Measurements from ENCODE around the gene KRT7. TPM values are rescaled to one million over a fixed set of nuclear protein-coding genes. Genes with fewer than 3 reads are reported as not detected.
A peak's percentile ranks its signal among the peaks of the same experiment; 100 is the strongest.

The KRT7 gene
- total and polyA plus RNA-seq, 9 of the 15 experiments (the other 6 are each of a cell fraction or from before 2014, with no cell fraction given) = 1.4 TPM; not detected in 8

DNA sequence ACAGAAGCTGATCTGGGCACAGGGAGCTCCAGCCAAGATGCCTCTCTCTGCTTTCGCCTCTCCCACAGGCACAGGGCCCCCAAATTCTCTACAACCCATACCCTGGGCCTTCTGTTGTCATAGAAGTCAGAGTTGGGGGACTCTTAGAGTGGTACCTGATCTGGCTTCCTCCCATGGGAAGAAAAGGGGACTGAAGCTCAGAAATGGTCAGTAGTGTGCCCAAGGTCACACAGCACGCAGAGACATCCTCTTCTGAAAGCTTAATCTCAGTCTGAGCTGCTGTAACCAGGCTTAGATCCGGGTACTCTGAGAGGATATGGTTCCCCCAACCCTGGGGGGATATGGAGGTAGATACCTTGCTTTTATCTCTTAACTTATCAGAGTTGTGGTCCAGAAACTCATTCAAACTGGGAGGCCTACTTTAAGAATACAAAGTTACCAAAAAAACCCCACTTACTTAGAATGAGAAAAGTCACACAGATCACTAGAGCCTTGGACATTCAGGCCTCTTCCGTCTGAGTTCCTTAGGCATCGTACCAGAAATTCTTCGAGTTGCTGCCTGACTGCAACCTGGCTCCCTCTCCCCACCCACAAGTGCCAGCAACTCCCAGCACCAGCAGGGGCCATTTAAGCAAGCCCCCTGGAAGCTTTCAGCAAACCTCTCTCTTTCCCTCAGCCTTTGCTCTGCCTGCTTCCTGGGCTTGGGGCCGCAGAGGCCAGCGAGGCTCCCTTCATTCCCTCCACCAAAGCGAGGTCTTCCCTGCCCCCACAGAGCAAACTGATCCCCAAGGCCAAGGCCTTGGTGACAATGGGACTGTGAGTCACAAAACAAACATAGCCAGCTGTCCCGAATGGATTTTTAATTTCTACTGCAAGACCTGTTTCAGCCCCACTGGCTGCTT lies 13.9 kb downstream of the KRT7 start:
- BruUV-seq (replicated peaks) = no TSS peak
- DNase-seq (ENCODE audit: extremely low read depth in 1 of 4, low spot score in 3 of 4) = no peak
- H3K4me3 ChIP-seq = no peak overlapping the region
- FAIRE-seq = no peak
- intact Hi-C loops (cut with micrococcal nuclease) (no loop called here), in situ Hi-C loops (cut with MboI) (no loop called here)
- ChIA-PET CTCF (ENCODE audit: low intra/inter-chr PET ratio) (no interaction called here), POLR2A (no interaction called here)
- 0 out of 2 replicates have a peak, but pooled peaks cover 7% of the 10 kb centered on the region for H4K20me1 ChIP-seq (replicated peaks; ENCODE audit: control insufficient read depth, insufficient read depth, low read length)
- no peak overlapping the region for H2AFZ ChIP-seq (ENCODE audit: low read depth, low read length)
- H3K9ac ChIP-seq (ENCODE audit: insufficient read depth in 1 of 2, low read depth in 2 of 2, low read length in 2 of 2) = 0 out of 4 replicates have a peak overlapping the region, but pooled peaks of 1 of the 2 experiments have one; percentile 17
- H3K9me1 ChIP-seq (ENCODE audit: control insufficient read depth, insufficient read depth, low read length) = no peaks in the 10 kb centered on the region
- no peaks in the 10 kb centered on the region for H3K4me1 ChIP-seq (replicated peaks in 1 of 2; ENCODE audit: control insufficient read depth in 2 of 2, insufficient read depth in 2 of 2, low read length in 2 of 2)
- no peak overlapping the region for H3K27ac ChIP-seq (ENCODE audit: extremely low read depth, low read depth, low read length)
- no peaks in the 10 kb centered on the region for H3K9me3 ChIP-seq (replicated peaks; ENCODE audit: control insufficient read depth, insufficient read depth, low read depth, low read length)
- no peak overlapping the region for H3K4me2 ChIP-seq (ENCODE audit: insufficient read depth, low read length)
- no peaks in the 10 kb centered on the region for H3K79me2 ChIP-seq (ENCODE audit: control insufficient read depth, insufficient read depth, low read length)
- no peak for ATAC-seq
- H3K27me3 ChIP-seq (ENCODE audit: control insufficient read depth in 2 of 2, insufficient read depth in 2 of 2, low read length in 2 of 2) = peaks cover 15 to 70% of the 10 kb centered on the region in 2 experiments
- WGBS (ENCODE audit: insufficient coverage, low coverage, missing lambda C conversion rate) = 2% methylated on average over 10 of the region's 10 CpGs
- H3K36me3 ChIP-seq (ENCODE audit: control insufficient read depth, insufficient read depth, low read length) = no peaks in the 10 kb centered on the region
- TF ChIP-seq JUND (IDR thresholded peaks at IDR 0.05; ENCODE audit: borderline replicate concordance, low read depth, low read length) (peak; percentile 43; the same call in 1 of the 2 replicates), JUND (tag; IDR thresholded peaks at IDR 0.05; ENCODE audit: borderline replicate concordance, low read depth, low read length) (no peak; the same call in 2 of the 3 replicates), FOXA3 (CRISPR knock-in tag; conservative IDR thresholded peaks at IDR 0.05 in 1 of 2, IDR thresholded peaks at IDR 0.05 in 1 of 2) (peak; percentile 74 to 89), SIX5 (IDR thresholded peaks at IDR 0.05; ENCODE audit: borderline replicate concordance in 1 of 2, insufficient read depth in 1 of 2, low read depth in 1 of 2, low read length in 2 of 2) (no peak), CHD2 (IDR thresholded peaks at IDR 0.05; ENCODE audit: low read depth, low read length) (no peak), EZH2 (IDR thresholded peaks at IDR 0.05; ENCODE audit: borderline replicate concordance, low read depth, low read length) (no peak), FOSL1 (tag; conservative IDR thresholded peaks at IDR 0.05) (peak; percentile 77), HDGF (IDR thresholded peaks at IDR 0.05) (no peak), TCFL5 (CRISPR knock-in tag; conservative IDR thresholded peaks at IDR 0.05) (no peak), ZNF583 (CRISPR knock-in tag; IDR thresholded peaks at IDR 0.05) (no peak)
- TF ChIP-seq, protein P1, sequence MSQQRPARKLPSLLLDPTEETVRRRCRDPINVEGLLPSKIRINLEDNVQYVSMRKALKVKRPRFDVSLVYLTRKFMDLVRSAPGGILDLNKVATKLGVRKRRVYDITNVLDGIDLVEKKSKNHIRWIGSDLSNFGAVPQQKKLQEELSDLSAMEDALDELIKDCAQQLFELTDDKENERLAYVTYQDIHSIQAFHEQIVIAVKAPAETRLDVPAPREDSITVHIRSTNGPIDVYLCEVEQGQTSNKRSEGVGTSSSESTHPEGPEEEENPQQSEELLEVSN (IDR thresholded peaks at IDR 0.05; ENCODE audit: borderline replicate concordance in 1 of 2, extremely low read depth in 1 of 2, insufficient read depth in 1 of 2, insufficient read length in 1 of 2, low read depth in 1 of 2, low read length in 1 of 2, poor library complexity in 1 of 2, severe bottlenecking in 1 of 2) = no peak
- TF ChIP-seq, protein P2, sequence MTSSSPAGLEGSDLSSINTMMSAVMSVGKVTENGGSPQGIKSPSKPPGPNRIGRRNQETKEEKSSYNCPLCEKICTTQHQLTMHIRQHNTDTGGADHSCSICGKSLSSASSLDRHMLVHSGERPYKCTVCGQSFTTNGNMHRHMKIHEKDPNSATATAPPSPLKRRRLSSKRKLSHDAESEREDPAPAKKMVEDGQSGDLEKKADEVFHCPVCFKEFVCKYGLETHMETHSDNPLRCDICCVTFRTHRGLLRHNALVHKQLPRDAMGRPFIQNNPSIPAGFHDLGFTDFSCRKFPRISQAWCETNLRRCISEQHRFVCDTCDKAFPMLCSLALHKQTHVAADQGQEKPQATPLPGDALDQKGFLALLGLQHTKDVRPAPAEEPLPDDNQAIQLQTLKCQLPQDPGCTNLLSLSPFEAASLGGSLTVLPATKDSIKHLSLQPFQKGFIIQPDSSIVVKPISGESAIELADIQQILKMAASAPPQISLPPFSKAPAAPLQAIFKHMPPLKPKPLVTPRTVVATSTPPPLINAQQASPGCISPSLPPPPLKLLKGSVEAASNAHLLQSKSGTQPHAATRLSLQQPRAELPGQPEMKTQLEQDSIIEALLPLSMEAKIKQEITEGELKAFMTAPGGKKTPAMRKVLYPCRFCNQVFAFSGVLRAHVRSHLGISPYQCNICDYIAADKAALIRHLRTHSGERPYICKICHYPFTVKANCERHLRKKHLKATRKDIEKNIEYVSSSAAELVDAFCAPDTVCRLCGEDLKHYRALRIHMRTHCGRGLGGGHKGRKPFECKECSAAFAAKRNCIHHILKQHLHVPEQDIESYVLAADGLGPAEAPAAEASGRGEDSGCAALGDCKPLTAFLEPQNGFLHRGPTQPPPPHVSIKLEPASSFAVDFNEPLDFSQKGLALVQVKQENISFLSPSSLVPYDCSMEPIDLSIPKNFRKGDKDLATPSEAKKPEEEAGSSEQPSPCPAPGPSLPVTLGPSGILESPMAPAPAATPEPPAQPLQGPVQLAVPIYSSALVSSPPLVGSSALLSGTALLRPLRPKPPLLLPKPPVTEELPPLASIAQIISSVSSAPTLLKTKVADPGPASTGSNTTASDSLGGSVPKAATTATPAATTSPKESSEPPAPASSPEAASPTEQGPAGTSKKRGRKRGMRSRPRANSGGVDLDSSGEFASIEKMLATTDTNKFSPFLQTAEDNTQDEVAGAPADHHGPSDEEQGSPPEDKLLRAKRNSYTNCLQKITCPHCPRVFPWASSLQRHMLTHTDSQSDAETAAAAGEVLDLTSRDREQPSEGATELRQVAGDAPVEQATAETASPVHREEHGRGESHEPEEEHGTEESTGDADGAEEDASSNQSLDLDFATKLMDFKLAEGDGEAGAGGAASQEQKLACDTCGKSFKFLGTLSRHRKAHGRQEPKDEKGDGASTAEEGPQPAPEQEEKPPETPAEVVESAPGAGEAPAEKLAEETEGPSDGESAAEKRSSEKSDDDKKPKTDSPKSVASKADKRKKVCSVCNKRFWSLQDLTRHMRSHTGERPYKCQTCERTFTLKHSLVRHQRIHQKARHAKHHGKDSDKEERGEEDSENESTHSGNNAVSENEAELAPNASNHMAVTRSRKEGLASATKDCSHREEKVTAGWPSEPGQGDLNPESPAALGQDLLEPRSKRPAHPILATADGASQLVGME (CRISPR knock-in tag; IDR thresholded peaks at IDR 0.05) = no peak

All from K562 (cell line).